HG03196 (cell line): ENCODE data around the gene ZNF668.
"Not testable (repeated sequence)": the region's sequence is repeated elsewhere in the genome, so short reads cannot be mapped to it uniquely, and the experiment has no call there.

Experiments
- ATAC-seq: cut with Tn5 transposase; IDR thresholded peaks from one replicate; pipeline ENCODE4 v1.9.1; 2021; ENCODE audit not compliant: unreplicated experiment

ZNF668 gene

DNA sequence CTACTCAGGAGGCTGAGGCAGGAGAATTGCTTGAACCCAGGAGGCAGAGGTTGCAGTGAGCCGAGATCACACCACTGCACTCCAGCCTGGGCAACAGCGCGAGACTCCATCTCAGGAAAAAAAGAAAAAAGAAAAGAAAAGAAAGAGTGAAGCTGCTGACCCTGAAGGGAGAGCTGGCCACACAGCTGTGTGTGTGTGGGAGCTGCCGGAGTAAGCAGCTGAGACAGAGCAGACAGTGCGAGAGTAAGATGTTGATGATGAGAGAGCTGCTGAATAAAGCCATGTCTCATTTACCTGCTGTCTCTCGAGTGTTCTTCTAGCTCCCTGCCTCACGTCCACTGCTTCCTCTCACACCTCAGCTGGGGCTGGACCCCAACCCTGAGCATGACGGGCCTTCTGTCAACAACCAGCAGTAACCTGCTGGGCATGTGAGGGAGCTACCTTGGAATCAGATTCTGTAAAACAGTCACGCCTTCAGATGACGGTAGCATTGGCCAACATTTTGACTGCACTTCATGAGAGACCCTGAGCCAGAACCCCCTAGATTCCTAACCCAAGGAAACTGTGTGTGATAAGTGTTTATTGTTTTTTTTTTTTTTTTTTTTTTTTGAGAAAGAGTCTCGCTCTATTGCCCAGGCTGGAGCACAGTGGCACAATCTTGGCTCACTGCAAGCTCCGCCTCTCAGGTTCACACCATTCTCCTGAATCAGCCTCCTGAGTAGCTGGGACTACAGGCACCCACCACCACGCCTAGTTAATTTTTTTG lies 27.0 kb upstream of the ZNF668 start:
- not testable (repeated sequence) for ATAC-seq

DNA sequence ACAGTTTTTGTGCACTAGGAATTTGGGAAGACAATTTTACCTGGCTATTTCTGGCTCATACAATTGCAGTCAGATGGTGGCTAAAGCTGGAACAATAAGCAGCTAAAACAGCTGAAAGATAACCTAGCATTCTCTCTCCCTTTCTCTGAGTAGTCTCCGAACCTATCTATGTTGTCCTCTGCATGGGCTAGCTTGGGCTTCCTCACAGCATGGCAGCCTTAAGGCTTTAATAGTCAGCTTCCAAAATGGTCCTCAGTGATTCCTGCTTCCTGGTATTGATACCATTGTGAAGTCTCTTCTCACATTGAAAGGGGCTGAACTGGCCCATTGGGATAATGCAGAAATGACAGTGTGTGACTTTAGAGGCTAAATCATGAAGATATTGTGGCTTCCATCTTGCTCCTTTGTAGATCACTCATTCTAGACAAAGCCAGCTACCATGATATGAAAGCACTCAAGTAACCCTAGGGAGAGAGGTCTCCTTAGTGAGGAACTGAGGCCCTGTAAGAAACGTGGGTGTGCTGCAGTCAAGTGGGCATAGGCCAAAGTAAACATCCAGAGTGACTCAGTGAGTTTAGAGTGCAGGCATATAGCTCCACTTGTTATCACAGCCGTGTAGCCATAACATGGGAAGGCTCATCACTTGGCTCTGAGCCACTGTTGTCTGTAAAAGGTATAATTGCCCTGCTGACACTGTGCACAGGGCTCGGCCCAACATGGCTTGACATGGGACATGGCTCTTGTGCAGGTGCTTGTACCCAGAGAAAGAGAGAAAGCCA lies 26.0 kb upstream of the ZNF668 start:
- ATAC-seq = no peak

GRCh38 chr16:31094424-31095120 lies 20.5 kb upstream of the ZNF668 start, which contains the start of gene VKORC1:
Gene VKORC1, minus strand, starts transcription at chr16:31094797. Its CDS starts 68 bp downstream, at chr16:31094729.
- ATAC-seq = peak; percentile 83

DNA sequence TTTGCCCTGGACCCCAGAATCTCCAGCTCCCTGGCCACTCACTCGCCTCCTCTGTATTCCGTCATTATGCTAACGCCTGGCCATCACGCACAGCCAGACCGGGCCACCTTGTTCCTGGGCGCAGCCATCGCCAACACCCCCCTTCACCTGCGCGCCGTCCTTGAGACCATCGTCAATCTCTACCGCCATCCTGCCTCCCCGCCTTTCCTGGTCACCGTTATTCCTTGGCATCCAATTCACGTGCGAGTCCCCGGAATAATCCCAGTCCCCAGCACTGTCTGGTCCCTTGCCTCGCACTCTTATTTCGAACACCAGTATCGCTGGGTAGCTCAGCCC lies 20.0 kb upstream of the ZNF668 start:
- ATAC-seq = peak; percentile 5

DNA sequence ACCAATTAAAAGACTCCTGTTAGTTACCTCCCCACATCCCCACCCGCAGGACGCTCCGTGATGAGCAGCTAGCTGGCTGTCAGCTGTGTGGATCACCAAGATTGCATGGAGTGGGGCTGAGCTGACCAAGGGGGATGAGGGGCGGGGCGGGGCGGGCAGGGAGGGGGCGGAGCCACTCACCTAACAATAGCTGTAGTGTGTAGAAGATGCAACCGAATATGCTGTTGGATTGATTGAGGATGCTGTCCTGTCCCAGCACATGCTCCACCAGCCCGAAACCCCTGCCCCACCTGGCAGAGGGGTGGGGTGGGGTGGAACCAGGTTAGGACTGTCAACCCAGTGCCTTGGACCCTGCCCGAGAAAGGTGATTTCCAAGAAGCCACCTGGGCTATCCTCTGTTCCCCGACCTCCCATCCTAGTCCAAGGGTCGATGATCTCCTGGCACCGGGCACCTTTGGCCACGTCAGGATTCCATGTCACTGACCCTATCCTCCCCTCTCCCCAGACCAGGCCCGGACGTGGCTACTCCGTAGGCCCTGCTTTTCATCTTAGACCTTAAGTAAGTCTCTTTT lies 19.2 kb upstream of the ZNF668 start:
- no peak for ATAC-seq

- ATAC-seq = no peak
Measured at GRCh38 chr16:31092330-31092729, 18.3 kb upstream of the ZNF668 start.

DNA sequence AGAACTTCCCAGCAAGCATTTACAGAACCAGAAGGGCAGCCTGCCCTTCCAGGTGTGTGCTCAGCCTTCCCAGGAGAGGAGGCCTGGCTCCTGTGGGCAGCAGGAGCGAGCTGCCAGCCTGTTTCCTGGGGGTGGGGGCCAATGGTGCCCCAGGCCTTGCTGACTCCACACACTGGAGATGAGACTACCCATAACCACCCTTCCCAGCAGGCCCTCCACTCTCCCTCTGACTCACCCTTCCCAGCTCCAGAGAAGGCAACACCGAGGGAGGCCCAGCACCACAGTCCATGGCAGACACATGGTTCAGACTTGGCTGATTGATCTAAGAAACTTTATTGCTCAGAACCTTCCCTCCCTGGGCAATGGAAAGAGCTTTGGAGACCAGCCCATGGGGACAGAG lies 16.5 kb upstream of the ZNF668 start:
- no peak for ATAC-seq

- no peak for ATAC-seq
Measured at GRCh38 chr16:31089199-31089598, 15.2 kb upstream of the ZNF668 start.

- ATAC-seq = no peak
Measured at GRCh38 chr16:31088459-31089183, 14.6 kb upstream of the ZNF668 start, which contains the start of gene PRSS53. Gene PRSS53, minus strand, starts transcription at chr16:31088943. Its CDS starts 134 bp downstream, at chr16:31088809.

- ATAC-seq = no peak
Measured at GRCh38 chr16:31087971-31088370, 13.9 kb upstream of the ZNF668 start.

- ATAC-seq = no peak
Measured at GRCh38 chr16:31087481-31087880, 13.4 kb upstream of the ZNF668 start.

- no peak for ATAC-seq
Measured at GRCh38 chr16:31086629-31086906, 12.5 kb upstream of the ZNF668 start.

DNA sequence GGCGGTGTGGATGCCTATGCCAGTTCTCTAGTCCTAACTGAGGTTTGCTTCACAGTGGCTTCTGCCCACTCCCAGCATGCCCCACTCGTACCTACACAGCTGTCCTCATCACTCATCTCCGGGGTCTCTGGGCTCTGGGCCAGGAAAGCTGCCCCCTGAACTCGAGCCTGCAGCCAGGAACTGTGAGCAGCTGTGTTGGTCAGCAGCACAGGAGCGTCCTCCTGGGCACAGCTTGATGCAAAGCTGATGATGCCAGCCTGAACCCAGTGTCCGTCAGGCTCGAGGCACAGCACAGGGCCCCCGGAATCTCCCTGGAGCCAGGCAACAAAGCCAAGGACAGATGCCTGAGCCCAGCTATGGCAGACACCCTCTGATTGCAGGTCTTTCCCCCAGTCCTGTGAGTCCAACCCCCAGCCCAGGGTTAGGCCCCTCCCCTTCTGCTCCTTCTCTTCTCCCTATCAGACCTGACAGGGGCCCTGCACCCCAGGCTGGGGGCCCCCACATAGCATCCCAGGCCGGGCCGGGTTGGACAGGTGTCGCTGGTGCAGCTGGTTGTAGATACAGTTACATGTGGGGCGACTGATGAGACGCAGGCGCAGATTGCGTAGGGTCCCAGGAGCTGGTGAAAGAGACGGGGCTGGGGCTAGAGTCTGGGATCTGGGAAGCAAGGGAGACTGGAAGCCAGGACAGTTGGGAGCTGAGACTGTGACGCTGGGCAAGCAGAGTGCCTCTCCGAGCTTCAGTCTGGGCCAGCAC lies 12.0 kb upstream of the ZNF668 start:
- ATAC-seq = no peak

DNA sequence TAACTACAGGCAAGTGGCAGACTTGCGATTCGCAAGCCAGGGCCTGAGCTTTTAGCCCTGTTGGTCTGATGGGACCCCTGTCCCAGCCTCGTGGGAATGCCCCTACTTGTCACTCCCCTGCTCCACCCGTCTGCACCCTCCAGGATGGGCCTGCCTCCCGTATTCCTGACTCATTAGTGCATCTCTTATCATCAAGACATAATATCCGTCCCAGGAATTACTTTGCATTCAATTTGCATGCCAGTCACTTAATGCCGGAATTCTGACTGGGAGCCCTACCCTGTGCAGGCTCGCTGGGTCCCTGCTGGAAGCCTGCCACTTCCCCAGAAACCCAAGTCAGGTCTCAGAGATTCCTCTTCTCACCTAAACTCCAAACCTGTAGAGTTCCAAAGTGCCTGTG lies 11.4 kb upstream of the ZNF668 start:
- ATAC-seq = no peak

DNA sequence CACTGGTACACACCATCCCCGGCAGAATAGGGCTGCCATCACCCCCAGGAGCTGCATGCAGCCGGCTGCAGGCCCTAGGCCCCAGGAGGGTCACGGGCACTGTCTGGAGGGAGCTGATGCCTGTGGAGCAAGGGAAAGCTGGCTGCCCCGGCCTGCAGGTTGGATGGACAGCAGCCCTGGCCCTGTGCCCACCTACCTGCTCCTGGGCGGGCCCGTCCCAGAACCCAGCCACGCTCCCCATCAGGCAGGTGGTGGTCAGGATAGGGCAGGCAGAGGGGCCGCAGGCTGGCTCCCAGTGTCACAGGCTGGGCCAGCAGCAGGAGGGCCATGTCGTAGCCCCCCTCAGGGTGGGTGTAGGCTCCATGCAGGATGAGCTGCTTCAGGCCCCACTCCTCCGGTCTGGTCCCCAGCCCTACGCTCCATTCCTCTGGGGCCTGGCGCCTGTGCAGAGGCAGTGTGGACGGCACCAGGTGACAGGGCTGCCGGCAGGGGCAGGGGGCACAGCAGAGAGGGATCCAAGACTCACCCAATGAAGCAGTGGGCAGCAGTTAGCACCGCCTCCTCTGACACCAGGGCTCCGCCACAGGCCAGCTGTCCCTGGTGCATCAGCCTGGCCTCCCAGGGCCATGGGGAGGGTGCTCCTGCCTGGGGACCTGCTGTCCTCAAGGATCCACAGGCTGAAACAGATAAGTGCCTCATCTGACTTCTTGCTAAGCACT lies 10.7 kb upstream of the ZNF668 start:
- ATAC-seq = no peak

DNA sequence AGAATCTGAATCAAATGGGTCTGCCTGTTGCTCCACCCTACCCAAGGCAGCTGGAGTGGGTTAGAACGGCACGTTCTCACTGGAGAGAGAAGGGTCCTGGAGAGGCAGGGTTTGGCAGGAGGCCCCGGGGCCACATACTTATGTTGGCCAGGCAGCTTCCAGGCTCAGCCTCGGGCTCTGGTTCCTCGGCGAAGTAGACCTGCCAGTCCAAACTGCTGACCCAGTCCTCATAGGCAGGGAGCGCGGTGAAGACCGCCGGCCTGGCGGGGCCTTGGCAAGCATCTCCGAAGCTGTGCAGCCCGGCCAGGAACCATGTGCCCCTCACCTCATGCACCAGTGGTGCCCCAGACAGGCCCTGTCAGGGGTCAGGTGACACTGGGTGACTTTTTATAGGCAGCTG lies 9.9 kb upstream of the ZNF668 start:
- ATAC-seq = no peak

- no peak for ATAC-seq
Measured at GRCh38 chr16:31083556-31083955, 9.5 kb upstream of the ZNF668 start.

DNA sequence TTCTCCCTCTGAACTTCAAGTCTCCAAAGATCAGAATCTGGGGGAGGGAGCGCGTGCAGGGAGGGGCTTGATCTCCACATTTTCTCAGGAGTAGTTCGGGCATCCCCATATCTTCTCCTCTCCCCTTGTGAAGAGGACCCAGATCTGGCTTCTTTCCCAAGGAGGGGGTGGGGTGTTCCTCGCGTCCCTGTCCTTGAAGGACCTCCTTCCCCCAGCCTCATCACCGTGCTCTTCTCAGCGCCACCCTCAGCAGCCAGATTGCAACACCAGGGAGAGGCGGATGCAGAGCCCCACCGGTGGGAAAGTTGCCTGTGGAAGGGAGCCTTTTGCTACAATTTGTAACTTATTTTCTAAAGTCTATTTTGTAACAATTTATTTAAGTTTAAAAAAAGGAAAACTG lies 9.0 kb upstream of the ZNF668 start:
- ATAC-seq = no peak

DNA sequence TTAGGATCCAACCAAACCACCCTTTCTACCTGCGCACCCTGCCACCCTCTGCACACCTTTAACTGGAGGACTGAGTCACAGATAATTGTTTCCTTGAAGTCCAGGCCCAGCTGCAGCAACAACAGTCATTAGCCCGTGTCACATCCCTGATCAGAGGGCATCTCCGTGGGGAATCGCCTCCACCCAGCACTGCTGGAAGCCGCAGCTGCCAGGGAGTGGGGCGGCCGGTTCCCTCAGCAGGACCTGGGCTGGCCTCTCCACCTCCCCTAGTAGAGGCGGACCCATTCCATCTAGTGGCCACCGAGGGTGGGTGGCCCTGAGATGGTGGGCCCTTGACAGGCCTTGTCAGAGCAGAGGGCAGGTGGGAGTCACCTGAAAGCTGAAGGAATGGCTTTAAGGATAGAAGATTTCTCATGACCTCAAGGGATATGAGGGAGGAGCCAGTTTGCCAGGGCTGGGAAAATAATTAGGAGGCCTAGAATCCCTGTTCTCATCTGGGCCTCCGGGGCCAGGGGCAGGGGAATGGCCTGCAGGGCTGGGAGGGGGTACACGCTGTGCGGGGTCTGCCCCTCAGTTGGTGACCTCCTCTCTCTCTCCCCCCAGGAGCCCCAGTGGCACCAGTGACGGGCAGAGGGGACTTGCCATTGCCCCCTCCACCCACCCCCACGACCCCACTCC lies 8.5 kb upstream of the ZNF668 start:
- no peak for ATAC-seq
